ENCODE data around the gene TBC1D3I.

DNA sequence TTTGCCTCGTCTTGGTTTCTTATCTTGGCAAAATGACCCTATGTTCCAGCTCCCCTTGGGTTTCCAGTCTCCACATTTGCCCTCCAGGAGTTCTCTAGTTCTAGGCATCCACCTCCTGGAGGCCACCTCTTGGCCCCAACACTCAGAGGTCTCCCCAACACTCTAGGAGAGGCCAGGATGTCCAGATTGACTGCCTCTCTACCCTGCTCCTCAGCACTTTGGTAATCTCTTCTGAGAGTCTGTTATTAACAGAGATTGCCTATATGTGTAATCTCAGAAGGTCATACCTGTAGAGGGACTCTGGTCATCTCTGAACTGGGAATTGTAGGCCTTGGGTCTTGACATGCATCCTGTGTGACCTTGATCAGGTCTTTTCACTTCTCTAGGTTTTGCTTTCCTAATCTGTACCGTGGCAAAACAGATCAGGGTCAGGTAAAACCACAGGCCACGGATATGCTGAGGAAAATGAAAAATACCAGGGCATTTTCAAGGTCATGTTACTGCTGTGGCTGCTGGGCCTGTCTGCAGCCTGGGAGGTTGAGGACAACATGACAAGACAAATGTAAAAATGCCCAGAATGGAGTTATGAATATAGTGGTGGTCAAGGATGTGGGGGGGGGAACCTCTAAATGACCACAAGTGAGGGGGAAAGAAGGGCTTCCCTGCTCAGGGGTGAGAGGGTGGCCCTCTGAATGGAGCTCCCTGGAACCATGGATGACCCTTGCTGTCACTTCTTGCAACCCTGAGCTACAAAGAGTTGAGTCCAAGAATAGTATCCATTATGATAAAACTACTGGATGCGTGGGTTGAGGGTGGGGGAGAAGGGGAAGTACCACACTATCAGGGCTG lies 58.5 kb downstream of the TBC1D3I start:
- no peak for TF ChIP-seq POLR2A (IDR thresholded peaks at IDR 0.05)
- TF ChIP-seq, protein P1, sequence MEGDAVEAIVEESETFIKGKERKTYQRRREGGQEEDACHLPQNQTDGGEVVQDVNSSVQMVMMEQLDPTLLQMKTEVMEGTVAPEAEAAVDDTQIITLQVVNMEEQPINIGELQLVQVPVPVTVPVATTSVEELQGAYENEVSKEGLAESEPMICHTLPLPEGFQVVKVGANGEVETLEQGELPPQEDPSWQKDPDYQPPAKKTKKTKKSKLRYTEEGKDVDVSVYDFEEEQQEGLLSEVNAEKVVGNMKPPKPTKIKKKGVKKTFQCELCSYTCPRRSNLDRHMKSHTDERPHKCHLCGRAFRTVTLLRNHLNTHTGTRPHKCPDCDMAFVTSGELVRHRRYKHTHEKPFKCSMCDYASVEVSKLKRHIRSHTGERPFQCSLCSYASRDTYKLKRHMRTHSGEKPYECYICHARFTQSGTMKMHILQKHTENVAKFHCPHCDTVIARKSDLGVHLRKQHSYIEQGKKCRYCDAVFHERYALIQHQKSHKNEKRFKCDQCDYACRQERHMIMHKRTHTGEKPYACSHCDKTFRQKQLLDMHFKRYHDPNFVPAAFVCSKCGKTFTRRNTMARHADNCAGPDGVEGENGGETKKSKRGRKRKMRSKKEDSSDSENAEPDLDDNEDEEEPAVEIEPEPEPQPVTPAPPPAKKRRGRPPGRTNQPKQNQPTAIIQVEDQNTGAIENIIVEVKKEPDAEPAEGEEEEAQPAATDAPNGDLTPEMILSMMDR (IDR thresholded peaks at IDR 0.05), result no peak

All from ovary (tissue), 3 donors.